ENCODE data around the gene PDSS1.

GRCh38 chr10:26690731-26691475 lies 6.6 kb upstream of the PDSS1 start:
- TF ChIP-seq CTCF (optimal IDR thresholded peaks at IDR 0.05 in 1 of 3, IDR thresholded peaks at IDR 0.05 in 1 of 3, conservative IDR thresholded peaks at IDR 0.05 in 1 of 3; ENCODE audit: extremely low read depth in 1 of 3, insufficient read depth in 2 of 3, low read length in 3 of 3) (no peak), EZH2 (IDR thresholded peaks at IDR 0.05; ENCODE audit: low read length) (no peak)
